GM12872 (cell line): ENCODE data around the gene PRTN3.

Experiments
- CTCF ChIP-seq: IDR thresholded peaks from 3 replicates; pipeline ENCODE4 v1.5.1; 2011; ENCODE audit warnings: low read depth, mild to moderate bottlenecking, low read length, moderate library complexity; ENCODE audit not compliant: insufficient read depth

The PRTN3 gene

GRCh38 chr19:871446-872265, 30.9 kb downstream of the PRTN3 start:
- no peak for TF ChIP-seq CTCF

- no peak for TF ChIP-seq CTCF
Observed at GRCh38 chr19:872266-872951, 31.6 kb downstream of the PRTN3 start.

GRCh38 chr19:873084-873483, 32.3 kb downstream of the PRTN3 start:
- no peak for TF ChIP-seq CTCF

GRCh38 chr19:873561-874041, 32.8 kb downstream of the PRTN3 start:
- no peak for TF ChIP-seq CTCF

GRCh38 chr19:875265-875879, 34.6 kb downstream of the PRTN3 start:
- TF ChIP-seq CTCF: no peak

- no peak for TF ChIP-seq CTCF
Observed at GRCh38 chr19:876089-876488, 35.3 kb downstream of the PRTN3 start.

- TF ChIP-seq CTCF: no peak
Observed at GRCh38 chr19:876780-877314, 36.0 kb downstream of the PRTN3 start.
